Hepatocyte (in vitro differentiated cells): ENCODE data around the gene PTPRD. TPM values are rescaled to one million over a fixed set of nuclear protein-coding genes. Genes with fewer than 3 reads are reported as not detected.

Experiments
- DNase-seq: peaks from one replicate; pipeline ENCODE4 v3.0.0-alpha.2; 2016; ENCODE audit warnings: low spot score
- H2AFZ ChIP-seq: fragments of 200-600 bp; sonication (generic); 2 replicates; pipeline ENCODE4 v1.6.0; 2016; ENCODE audit warnings: antibody characterized with exemption, mild to moderate bottlenecking
- H3K27ac ChIP-seq: fragments of 200-600 bp; sonication (generic); 2 replicates; pipeline ENCODE4 v1.5.1; 2016; ENCODE audit warnings: mild to moderate bottlenecking
- H3K27me3 ChIP-seq: fragments of 200-600 bp; sonication (generic); 2 replicates; pipeline ENCODE4 v1.6.1; 2016
- H3K36me3 ChIP-seq: fragments of 200-600 bp; sonication (generic); replicated peaks from 2 replicates; pipeline ENCODE4 v1.5.1; 2016; ENCODE audit warnings: low read depth; ENCODE audit not compliant: insufficient read depth
- H3K4me1 ChIP-seq: fragments of 200-600 bp; sonication (generic); 2 replicates; pipeline ENCODE4 v1.5.1; 2016; ENCODE audit warnings: mild to moderate bottlenecking, moderate library complexity; ENCODE audit not compliant: insufficient read depth
- H3K4me2 ChIP-seq: fragments of 200-600 bp; sonication (generic); 2 replicates; pipeline ENCODE4 v1.6.0; 2016
- H3K4me3 ChIP-seq: fragments of 200-600 bp; sonication (generic); 2 replicates; pipeline ENCODE4 v1.5.1; 2016; ENCODE audit warnings: mild to moderate bottlenecking
- H3K79me2 ChIP-seq: fragments of 200-600 bp; sonication (generic); 2 replicates; pipeline ENCODE4 v1.6.0; 2017; ENCODE audit warnings: mild to moderate bottlenecking
- H3K9me2 ChIP-seq: fragments of 200-600 bp; sonication (generic); replicated peaks from 2 replicates; pipeline ENCODE4 v1.6.0; 2017; ENCODE audit warnings: mild to moderate bottlenecking; ENCODE audit not compliant: insufficient read depth
- H3K9me3 ChIP-seq: fragments of 200-600 bp; sonication (generic); 2 replicates; pipeline ENCODE4 v1.5.1; 2016; ENCODE audit warnings: low read depth, mild to moderate bottlenecking
- H4K20me1 ChIP-seq: fragments of 200-600 bp; sonication (generic); 2 replicates; pipeline ENCODE4 v1.6.0; 2016; ENCODE audit warnings: mild to moderate bottlenecking; ENCODE audit not compliant: insufficient read depth, poor library complexity, severe bottlenecking
- EZH2 ChIP-seq: fragments of 200-600 bp; sonication (generic); IDR thresholded peaks from 2 replicates; pipeline ENCODE4 v1.6.1; 2016; ENCODE audit warnings: antibody characterized with exemption, mild to moderate bottlenecking, borderline replicate concordance
- EZH2phosphoT487 ChIP-seq: fragments of 200-600 bp; sonication (generic); IDR thresholded peaks from one replicate; pipeline ENCODE4 v1.6.1; 2018; ENCODE audit warnings: antibody characterized with exemption, mild to moderate bottlenecking, low read depth, moderate library complexity; ENCODE audit not compliant: unreplicated experiment, severe bottlenecking
- WGBS: methylation state at CpG from one replicate; pipeline ENCODE4 v1.1.6; 2016; ENCODE audit warnings: low lambda C conversion rate; ENCODE audit errors: missing lambda C conversion rate; 5-methylcytosine and 5-hydroxymethylcytosine counted together
- polyA plus RNA-seq: library from polyadenylated mRNA; unstranded; fragments of >200 nt; fragmentation: Nextera tagmentation; extraction: Ambion mirVana; gene quantifications from 2 replicates; pipeline ENCODE4 v1.2.1, GENCODE V29; 2016
- total RNA-seq: library from RNA; depleted of rRNA; stranded (reverse); fragments of >200 nt; gene quantifications from 2 replicates; pipeline ENCODE4 v1.2.3, GENCODE V29; 2014
- TF ChIP-seq, protein P1 (sequence below): fragments of 200-600 bp; sonication (generic); IDR thresholded peaks from 2 replicates; pipeline ENCODE4 v1.5.1; 2016; ENCODE audit warnings: antibody characterized with exemption, mild to moderate bottlenecking; ENCODE audit not compliant: poor library complexity

The PTPRD gene
- total and polyA plus RNA-seq, 2 experiments from 2014 or later: 6.5 to 77.6 TPM

- Histone ChIP-seq H3K27ac (no peak overlapping the region), H2AFZ (no peak overlapping the region), H3K4me2 (no peak overlapping the region), H3K36me3 (no peaks in the 10 kb centered on the region), H3K27me3 (no peaks in the 10 kb centered on the region), H3K79me2 (no peaks in the 10 kb centered on the region), H4K20me1 (no peaks in the 10 kb centered on the region), H3K9me3 (no peaks in the 10 kb centered on the region), H3K4me3 (no peak overlapping the region), H3K9me2 (no peaks in the 10 kb centered on the region), H3K4me1 (no peaks in the 10 kb centered on the region)
- TF ChIP-seq, protein P1, sequence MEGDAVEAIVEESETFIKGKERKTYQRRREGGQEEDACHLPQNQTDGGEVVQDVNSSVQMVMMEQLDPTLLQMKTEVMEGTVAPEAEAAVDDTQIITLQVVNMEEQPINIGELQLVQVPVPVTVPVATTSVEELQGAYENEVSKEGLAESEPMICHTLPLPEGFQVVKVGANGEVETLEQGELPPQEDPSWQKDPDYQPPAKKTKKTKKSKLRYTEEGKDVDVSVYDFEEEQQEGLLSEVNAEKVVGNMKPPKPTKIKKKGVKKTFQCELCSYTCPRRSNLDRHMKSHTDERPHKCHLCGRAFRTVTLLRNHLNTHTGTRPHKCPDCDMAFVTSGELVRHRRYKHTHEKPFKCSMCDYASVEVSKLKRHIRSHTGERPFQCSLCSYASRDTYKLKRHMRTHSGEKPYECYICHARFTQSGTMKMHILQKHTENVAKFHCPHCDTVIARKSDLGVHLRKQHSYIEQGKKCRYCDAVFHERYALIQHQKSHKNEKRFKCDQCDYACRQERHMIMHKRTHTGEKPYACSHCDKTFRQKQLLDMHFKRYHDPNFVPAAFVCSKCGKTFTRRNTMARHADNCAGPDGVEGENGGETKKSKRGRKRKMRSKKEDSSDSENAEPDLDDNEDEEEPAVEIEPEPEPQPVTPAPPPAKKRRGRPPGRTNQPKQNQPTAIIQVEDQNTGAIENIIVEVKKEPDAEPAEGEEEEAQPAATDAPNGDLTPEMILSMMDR: no peak
- TF ChIP-seq EZH2phosphoT487: no peak
- TF ChIP-seq EZH2: no peak
- no peak for DNase-seq
- WGBS: 64% methylated on average over 2 of the region's 2 CpGs
These were observed 1328.6 kb downstream of the PTPRD start for GRCh38 chr9:9284201-9284600.

GRCh38 chr9:9283159-9283986 lies 1329.4 kb downstream of the PTPRD start:
- TF ChIP-seq EZH2: no peak
- TF ChIP-seq, protein P1: no peak
- DNase-seq: no peak
- Histone ChIP-seq H3K9me2 (no peaks in the 10 kb centered on the region), H3K9me3 (no peaks in the 10 kb centered on the region), H3K4me1 (no peaks in the 10 kb centered on the region), H3K36me3 (no peaks in the 10 kb centered on the region), H3K79me2 (no peaks in the 10 kb centered on the region), H3K4me3 (no peak overlapping the region), H3K27ac (no peak overlapping the region), H4K20me1 (no peaks in the 10 kb centered on the region), H2AFZ (no peak overlapping the region), H3K4me2 (no peak overlapping the region), H3K27me3 (no peaks in the 10 kb centered on the region)
- 82% methylated on average over 2 of the region's 2 CpGs for WGBS

- H3K36me3 ChIP-seq: no peaks in the 10 kb centered on the region
- H3K4me1 ChIP-seq: no peaks in the 10 kb centered on the region
- no peaks in the 10 kb centered on the region for H3K9me2 ChIP-seq
- TF ChIP-seq, protein P1: no peak
- no peak for TF ChIP-seq EZH2phosphoT487
- no peak for TF ChIP-seq EZH2
- 78% methylated on average over 4 of the region's 4 CpGs for WGBS
- H3K4me2 ChIP-seq: no peak overlapping the region
- H3K27me3 ChIP-seq: no peaks in the 10 kb centered on the region
- H3K4me3 ChIP-seq: no peak overlapping the region
- H4K20me1 ChIP-seq: no peaks in the 10 kb centered on the region
- no peaks in the 10 kb centered on the region for H3K79me2 ChIP-seq
- no peak overlapping the region for H2AFZ ChIP-seq
- no peaks in the 10 kb centered on the region for H3K9me3 ChIP-seq
- no peak for DNase-seq
- no peak overlapping the region for H3K27ac ChIP-seq
These were observed 1337.2 kb downstream of the PTPRD start for GRCh38 chr9:9275601-9276000.
